DOHH2 (cell line): ENCODE results near the gene CNTNAP2.

ENCODE experiments used
- H3F3A ChIP-seq: fragments of 200-600 bp; sonication (generic), shearing (Covaris generic); 2 replicates; pipeline ENCODE4 v1.6.0; 2016; ENCODE audit warnings: antibody characterized with exemption, mild to moderate bottlenecking; ENCODE audit not compliant: control insufficient read depth, insufficient read depth
- H3K27ac ChIP-seq: fragments of 200-600 bp; sonication (generic); 2 replicates; pipeline ENCODE4 v1.5.1; 2014; ENCODE audit warnings: low read depth, mild to moderate bottlenecking, low read length, moderate library complexity
- H3K27me3 ChIP-seq: fragments of 200-600 bp; sonication (generic); 2 replicates; pipeline ENCODE4 v1.6.1; 2014; ENCODE audit warnings: mild to moderate bottlenecking, low read length, mixed read lengths; ENCODE audit not compliant: control insufficient read depth
- H3K36me3 ChIP-seq: fragments of 200-600 bp; sonication (generic); 2 replicates; pipeline ENCODE4 v1.6.1; 2014; ENCODE audit warnings: mild to moderate bottlenecking, low read length, moderate library complexity, mixed read lengths; ENCODE audit not compliant: control insufficient read depth
- H3K4me1 ChIP-seq: fragments of 200-600 bp; sonication (generic); 2 replicates; pipeline ENCODE4 v1.6.1; 2014; ENCODE audit warnings: mild to moderate bottlenecking, low read length, mixed read lengths; ENCODE audit not compliant: control insufficient read depth
- H3K4me2 ChIP-seq: fragments of 200-600 bp; sonication (generic); 2 replicates; pipeline ENCODE4 v1.6.0; 2014; ENCODE audit warnings: mild to moderate bottlenecking, low read length, moderate library complexity
- H3K4me3 ChIP-seq: fragments of 200-600 bp; sonication (generic); 2 replicates; pipeline ENCODE4 v1.5.1; 2014; ENCODE audit warnings: mild to moderate bottlenecking, low read length, mixed read lengths
- H3K79me2 ChIP-seq: fragments of 200-600 bp; sonication (generic); 2 replicates; pipeline ENCODE4 v1.6.1; 2014; ENCODE audit warnings: mild to moderate bottlenecking, low read length, mixed read lengths; ENCODE audit not compliant: control insufficient read depth
- H3K9me2 ChIP-seq: fragments of 200-600 bp; sonication (generic); replicated peaks from 2 replicates; pipeline ENCODE4 v1.6.1; 2014; ENCODE audit warnings: mild to moderate bottlenecking, low read length, mixed read lengths; ENCODE audit not compliant: control insufficient read depth
- H3K9me3 ChIP-seq: fragments of 200-600 bp; sonication (generic); 2 replicates; pipeline ENCODE4 v1.6.1; 2014; ENCODE audit warnings: antibody characterized with exemption, low read length, mixed read lengths; ENCODE audit not compliant: control insufficient read depth, insufficient read depth
- H4K20me1 ChIP-seq: fragments of 200-600 bp; sonication (generic); 2 replicates; pipeline ENCODE4 v1.6.0; 2014; ENCODE audit warnings: low read depth, mild to moderate bottlenecking, antibody characterized with exemption, low read length, moderate library complexity; ENCODE audit not compliant: control insufficient read depth, insufficient read depth
- EZH2phosphoT487 ChIP-seq: fragments of 200-600 bp; sonication (generic); IDR thresholded peaks from 2 replicates; pipeline ENCODE4 v1.6.1; 2017; ENCODE audit warnings: borderline replicate concordance, mild to moderate bottlenecking, antibody characterized with exemption, low read length, moderate library complexity, mixed read lengths
- TF ChIP-seq, protein P1 (sequence below): fragments of 200-600 bp; sonication (generic); IDR thresholded peaks from one replicate; pipeline ENCODE4 v1.5.1; 2014; ENCODE audit warnings: antibody characterized with exemption, mild to moderate bottlenecking, low read depth, low read length; ENCODE audit not compliant: poor library complexity, severe bottlenecking

The CNTNAP2 gene

DNA sequence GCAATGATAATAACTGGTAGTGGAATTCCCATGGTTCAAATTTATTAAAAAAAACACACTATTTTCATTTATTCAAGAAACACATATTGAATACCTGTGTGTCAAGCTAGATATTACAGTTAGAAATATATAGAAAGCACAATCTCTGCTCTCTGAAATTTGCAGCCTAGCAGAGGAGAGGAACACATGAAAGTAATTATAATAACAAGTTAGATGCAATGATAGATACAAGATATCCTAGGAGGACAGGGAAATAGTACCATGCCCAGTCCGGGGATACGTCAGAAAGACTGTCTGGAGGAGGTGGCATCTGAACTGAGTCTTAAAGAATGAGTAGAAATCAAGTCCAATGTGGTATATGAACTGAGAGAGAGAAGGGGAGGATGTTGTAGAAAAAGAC, 1988.3 kb downstream of the CNTNAP2 start:
- Histone ChIP-seq H3K9me2 (no peaks in the 10 kb centered on the region), H3K27me3 (no peaks in the 10 kb centered on the region), H3K27ac (no peak overlapping the region), H3K4me3 (no peak overlapping the region), H3K79me2 (no peaks in the 10 kb centered on the region), H4K20me1 (no peaks in the 10 kb centered on the region), H3K4me2 (no peak overlapping the region), H3K9me3 (no peaks in the 10 kb centered on the region), H3K4me1 (0 out of 2 replicates have a peak, but pooled peaks cover 3% of the 10 kb centered on the region), H3K36me3 (no peaks in the 10 kb centered on the region), H3F3A (no peaks in the 10 kb centered on the region)
- TF ChIP-seq, protein P1, sequence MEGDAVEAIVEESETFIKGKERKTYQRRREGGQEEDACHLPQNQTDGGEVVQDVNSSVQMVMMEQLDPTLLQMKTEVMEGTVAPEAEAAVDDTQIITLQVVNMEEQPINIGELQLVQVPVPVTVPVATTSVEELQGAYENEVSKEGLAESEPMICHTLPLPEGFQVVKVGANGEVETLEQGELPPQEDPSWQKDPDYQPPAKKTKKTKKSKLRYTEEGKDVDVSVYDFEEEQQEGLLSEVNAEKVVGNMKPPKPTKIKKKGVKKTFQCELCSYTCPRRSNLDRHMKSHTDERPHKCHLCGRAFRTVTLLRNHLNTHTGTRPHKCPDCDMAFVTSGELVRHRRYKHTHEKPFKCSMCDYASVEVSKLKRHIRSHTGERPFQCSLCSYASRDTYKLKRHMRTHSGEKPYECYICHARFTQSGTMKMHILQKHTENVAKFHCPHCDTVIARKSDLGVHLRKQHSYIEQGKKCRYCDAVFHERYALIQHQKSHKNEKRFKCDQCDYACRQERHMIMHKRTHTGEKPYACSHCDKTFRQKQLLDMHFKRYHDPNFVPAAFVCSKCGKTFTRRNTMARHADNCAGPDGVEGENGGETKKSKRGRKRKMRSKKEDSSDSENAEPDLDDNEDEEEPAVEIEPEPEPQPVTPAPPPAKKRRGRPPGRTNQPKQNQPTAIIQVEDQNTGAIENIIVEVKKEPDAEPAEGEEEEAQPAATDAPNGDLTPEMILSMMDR: no peak
- TF ChIP-seq EZH2phosphoT487: no peak

DNA sequence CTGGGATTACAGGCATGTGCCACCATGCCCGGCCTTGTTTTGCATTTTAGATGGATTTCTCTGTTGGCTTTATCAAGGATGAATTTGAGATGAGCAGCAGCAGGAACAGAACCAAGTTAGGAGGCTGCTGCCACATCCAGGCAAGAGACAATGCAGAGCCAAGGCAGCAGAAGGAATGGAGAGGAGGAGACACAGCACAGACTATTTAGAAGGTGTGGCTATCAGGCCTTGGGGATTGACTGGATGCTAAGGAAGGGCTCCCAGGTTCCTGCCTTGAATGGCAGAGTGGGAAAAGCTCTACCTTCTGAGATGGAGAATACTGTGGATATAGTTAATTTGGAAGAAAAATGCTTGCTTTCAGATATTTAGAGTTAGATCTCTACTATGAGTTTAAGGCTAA, 1989.3 kb downstream of the CNTNAP2 start:
- H3K9me3 ChIP-seq: no peaks in the 10 kb centered on the region
- H3K4me3 ChIP-seq: no peak overlapping the region
- no peaks in the 10 kb centered on the region for H3K27me3 ChIP-seq
- H3K79me2 ChIP-seq: no peaks in the 10 kb centered on the region
- no peaks in the 10 kb centered on the region for H4K20me1 ChIP-seq
- H3K4me1 ChIP-seq: 0 out of 2 replicates have a peak, but pooled peaks cover 3% of the 10 kb centered on the region
- no peaks in the 10 kb centered on the region for H3K9me2 ChIP-seq
- no peak overlapping the region for H3K4me2 ChIP-seq
- no peak for TF ChIP-seq EZH2phosphoT487
- TF ChIP-seq, protein P1: no peak
- no peak overlapping the region for H3K27ac ChIP-seq
- no peaks in the 10 kb centered on the region for H3F3A ChIP-seq
- H3K36me3 ChIP-seq: no peaks in the 10 kb centered on the region

DNA sequence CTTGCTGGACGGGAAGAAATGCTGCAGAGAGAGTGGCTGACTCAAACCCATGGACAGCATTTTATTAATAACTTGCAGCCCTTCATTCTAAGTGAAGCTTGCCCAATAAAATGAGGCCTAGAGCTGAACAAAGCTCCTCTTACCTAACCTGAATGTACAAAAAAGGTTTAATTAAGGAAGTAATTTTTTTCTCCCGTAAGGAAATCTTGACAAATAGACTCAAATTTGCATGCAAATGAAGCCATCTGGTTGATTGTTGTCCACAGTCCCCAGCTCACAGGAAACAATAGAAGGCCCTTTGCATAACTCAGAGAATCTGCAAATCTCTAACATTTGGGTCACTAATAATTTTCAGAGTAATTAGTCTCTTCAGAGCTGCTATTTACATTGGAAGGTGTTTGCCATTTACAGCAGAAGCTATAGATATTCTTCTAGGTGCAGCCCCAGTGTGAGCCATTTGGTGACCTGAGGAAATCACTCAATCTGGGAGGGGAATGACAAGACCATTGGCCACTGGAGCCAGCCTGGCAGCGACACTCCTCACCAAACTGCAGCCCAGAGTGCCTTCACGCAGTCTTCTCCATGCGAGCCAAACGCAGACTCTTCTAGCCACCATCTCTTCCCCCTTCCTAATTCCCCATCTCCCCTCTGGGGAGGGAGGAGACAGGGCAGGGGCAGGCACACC, 1991.0 kb downstream of the CNTNAP2 start:
- H3K4me2 ChIP-seq: no peak overlapping the region
- no peaks in the 10 kb centered on the region for H3K36me3 ChIP-seq
- H3K9me2 ChIP-seq: no peaks in the 10 kb centered on the region
- 0 out of 2 replicates have a peak, but pooled peaks cover 3% of the 10 kb centered on the region for H3K4me1 ChIP-seq
- H4K20me1 ChIP-seq: no peaks in the 10 kb centered on the region
- H3K4me3 ChIP-seq: no peak overlapping the region
- H3K27me3 ChIP-seq: no peaks in the 10 kb centered on the region
- TF ChIP-seq, protein P1: no peak
- no peak overlapping the region for H3K27ac ChIP-seq
- H3K79me2 ChIP-seq: no peaks in the 10 kb centered on the region
- no peaks in the 10 kb centered on the region for H3K9me3 ChIP-seq
- H3F3A ChIP-seq: no peaks in the 10 kb centered on the region
